Measurements from ENCODE around the gene TLE4. TPM values are rescaled to one million over a fixed set of nuclear protein-coding genes. Genes with fewer than 3 reads are reported as not detected.
"Not testable (repeated sequence)": the region's sequence is repeated elsewhere in the genome, so short reads cannot be mapped to it uniquely, and the experiment has no call there.

The TLE4 gene
- total RNA-seq, 1 donor from 2014 or later = 17.4 TPM

DNA sequence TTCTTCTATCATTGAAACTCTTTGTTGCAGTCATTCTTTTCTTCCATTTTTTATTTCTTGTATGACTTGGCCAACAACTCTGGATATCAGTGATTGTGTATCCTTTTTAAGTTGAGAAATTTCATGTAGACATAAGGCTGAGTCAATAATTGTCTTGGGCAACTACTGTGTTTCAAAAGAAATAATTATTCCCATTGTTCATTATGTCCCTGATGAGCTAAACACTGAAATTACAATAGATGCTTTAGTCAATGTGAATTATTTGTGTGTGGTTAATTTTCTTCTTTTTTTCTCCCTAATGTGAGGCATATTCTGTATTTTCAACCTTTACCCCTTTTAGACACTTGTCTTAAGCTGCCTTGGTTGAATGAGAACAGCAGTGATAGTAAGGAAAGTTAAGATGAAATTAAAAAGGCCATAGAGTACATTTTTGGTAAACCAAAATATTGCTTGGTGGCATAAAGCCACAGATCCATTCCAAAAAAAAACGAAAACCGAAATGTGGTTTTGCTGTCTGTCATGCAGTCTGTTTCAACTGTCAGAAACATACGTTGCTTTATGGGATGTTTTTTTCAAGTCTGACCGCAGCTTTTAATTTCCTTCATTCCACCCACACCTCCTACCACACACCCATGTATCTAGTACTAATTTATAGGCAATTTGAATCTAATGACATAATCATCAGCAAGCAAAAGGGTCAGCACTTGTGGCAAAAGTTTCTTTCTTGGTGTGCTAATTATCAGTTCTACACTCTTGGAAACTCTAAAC, 21.1 kb downstream of the TLE4 start:
- intact Hi-C loops (cut with DNase I) = no loop called here
- DNase-seq (ENCODE audit: low spot score) = no peak

DNA sequence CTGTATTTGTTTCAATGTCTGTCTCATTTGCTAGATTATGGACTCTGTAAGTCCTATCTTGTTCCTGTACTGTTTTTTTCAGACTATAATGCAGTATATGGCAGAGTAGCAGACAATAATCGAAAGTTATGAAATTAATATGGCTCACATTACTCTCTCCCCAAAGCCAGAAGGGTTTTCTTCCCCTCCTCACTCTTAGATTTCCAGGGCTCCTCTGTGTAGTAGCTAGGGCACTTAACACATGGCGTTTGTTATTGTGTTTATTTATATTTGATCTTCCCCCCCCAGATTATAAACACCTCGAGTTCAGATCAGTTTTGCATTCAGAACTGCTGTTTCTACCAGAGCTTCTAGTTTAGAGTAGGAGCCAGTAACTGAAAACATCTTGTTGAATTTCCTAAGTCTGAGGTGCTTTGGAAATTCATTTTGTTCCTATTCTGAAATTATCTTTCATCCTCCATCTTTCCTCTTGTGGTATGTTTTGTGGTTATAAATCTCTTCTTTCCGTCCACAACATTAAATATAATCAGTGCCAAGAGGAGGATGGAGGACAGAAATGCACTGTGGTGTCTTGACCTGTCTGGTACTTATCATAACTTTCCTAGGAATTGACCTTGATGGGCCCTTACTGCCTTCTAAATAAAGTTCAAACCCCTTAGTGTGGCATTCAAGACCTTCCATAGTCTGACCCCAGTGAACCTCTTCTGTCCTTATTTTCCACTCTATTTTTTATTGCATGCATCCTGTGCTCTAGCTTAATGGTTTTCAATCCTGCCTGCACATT, 27.0 kb downstream of the TLE4 start:
- intact Hi-C loops (cut with DNase I) = no loop called here
- no peak for DNase-seq (ENCODE audit: low spot score)

DNA sequence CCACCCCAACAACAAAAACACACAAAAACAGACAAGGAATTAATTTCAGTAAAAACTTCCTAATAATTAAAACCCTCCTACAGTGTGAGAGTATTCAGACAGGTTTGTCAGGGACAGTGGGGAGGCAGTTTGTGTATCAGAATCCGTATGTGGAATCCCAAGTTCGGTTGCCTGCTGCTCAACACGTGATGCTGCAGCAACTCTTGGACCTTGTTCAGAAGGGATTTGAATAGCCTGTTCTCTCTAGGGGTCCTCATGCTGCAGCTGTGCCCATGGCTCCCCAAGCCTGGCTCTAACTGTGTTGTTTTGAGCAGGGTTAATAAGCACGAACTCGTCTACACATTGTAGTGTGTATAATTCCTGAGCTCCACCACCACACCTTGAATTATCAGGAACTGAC, 28.7 kb downstream of the TLE4 start:
- no peak for DNase-seq (ENCODE audit: low spot score)
- intact Hi-C loops (cut with DNase I) = no loop called here

DNA sequence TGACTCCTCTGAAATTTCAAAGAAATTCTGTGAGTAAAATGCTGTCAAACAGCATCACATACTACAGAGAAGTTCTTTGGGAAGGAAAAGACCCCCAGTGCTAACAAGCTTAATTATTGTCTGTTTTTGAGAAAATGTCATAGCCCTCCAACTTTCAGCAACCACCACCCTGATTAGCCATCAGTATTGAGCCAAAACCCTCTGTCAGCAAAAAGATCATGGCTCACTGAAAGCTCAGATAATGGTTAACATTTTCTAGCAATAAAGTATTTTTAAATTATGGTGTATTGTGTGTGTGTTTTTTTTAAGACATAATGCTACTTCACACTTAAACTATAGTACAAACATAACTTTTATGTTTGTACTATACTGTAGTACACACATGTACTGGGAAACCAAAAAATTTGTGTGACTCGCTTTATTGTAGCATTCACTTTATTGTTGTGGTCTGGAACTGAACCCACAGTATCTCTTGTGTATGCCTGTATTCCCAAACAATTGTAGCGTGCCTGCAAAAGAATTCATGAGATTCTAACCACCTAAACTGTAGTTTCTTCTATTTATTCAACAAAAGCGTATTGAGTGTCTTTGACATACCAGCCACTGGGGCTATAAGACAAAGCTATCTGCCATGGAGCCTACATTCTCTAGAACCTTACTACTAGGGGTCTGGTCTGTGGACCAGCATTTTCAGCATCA, 31.6 kb downstream of the TLE4 start:
- intact Hi-C loops (cut with DNase I) = no loop called here
- DNase-seq (ENCODE audit: low spot score) = no peak

DNA sequence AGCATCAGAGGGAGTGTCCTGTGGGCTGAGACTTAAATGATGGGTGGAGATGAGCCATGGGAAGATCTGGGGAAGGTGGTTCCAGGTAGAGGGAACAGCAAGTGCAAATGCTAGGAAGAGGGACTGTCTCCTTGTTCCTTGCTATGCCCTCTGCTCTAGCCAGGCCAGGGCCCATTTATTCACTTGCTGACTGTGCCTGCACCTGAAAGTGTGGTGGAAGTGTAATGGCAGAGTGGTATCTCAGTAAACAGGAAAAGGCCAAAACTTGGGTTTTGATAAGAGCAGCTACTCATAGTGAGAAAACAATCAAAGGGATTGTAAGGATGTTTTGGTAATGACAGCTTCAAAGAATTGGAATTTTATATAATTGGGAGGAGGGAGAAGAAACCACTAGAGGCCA, 32.4 kb downstream of the TLE4 start:
- DNase-seq (ENCODE audit: low spot score) = no peak
- intact Hi-C loops (cut with DNase I) = no loop called here

DNA sequence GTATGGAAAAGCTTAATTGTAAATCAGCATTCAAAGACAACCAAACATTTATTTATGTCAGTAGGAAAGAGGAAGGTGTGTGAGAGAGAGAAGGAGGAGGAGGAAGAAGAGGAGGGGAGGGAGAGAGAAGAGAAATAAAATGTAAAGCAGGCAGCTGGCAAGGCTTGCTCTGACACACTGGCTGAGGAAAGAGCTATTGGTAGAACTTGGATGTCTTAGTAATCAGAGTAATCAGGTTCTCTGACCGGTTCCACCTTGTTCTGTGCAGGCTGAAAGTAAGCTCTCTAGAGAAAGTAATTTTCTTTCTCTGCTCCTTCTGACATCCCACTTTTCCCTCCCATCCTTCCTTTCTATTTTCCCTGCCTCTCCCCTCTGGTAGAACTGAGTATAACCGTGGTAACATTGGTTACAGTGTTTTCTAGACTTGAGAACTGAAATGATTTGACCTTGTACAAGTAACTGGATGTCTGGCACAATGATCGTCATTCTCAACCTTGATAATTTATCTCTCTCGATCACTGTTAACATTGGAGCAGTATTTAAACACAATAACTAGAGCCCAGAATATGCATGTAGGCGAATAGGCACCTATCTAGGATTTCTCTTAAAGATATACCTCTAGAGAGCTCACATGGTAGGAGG, 33.3 kb downstream of the TLE4 start:
- no peak for DNase-seq (ENCODE audit: low spot score)
- intact Hi-C loops (cut with DNase I) = no loop called here

DNA sequence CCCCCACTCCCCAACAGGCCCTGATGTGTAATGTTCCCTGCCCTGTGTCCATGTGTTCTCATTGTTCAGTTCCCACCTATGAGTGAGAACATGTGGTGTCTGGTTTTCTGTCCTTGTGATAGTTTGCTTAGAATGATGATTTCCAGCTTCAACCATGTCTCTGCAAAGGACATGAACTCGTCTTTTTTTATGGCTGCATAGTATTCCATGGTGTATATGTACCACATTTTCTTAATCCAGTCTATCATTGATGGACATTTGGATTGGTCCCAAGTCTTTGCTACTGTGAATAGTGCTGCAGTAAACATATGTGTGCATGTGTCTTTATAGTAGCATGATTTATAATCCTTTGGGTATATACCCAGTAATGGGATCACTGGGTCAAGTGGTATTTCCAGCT, 34.8 kb downstream of the TLE4 start:
- intact Hi-C loops (cut with DNase I); DNase-seq (ENCODE audit: low spot score): not testable (repeated sequence)

DNA sequence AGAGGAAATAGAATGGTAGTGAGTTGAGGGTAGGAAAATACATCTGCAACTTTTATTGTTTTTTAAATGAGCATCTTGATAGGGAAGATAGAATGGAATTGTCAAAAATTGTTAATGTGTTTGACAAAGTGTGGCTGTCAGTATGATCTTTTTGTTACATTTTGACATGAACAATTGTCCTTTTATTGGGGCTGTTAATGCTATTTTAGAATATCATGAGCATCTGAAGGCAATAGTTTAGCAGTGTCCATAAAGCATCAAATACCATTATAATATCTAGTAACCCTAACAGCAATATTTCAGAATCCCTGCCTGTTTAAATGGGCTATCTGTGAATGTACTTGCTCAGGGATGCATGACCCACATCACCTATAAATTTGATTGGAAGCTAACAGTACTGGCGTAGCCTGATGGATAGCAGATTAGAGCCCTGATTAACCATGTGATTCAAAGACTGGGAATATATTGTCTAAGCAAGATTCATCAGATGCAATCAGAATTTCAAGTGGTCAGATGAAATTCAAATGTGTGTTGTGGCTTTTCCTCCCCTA, 37.8 kb downstream of the TLE4 start:
- no peak for DNase-seq (ENCODE audit: low spot score)
- intact Hi-C loops (cut with DNase I) = no loop called here

DNA sequence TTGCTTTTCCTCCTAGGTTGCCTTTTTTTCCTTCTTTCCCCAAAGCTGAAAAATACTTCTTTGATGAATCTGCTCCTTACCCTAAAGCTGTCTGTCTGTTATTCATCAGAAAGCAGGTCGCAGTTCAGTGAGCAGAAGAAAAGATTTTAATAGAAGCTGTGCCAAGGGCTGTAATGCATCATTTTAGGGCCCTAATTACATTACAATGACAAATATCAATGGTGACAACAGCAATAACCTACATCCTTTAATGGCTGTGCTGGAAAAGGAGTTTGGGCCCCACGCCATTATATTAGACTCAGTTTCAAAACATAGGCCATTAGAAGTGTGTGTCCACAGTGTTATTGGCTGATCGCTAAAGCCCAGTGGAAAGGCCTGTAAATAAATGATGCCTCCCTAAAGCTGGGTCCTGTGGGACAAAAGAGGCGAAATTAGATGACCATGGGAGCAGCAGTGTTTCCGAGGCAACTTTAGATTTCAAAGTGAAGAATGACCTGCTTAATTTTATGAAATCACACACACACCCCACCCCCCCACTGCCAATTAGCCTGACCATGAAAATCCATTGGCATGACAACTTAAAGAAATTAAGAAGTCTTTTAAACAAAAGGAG, 38.4 kb downstream of the TLE4 start:
- DNase-seq (ENCODE audit: low spot score) = no peak
- intact Hi-C loops (cut with DNase I) = no loop called here

DNA sequence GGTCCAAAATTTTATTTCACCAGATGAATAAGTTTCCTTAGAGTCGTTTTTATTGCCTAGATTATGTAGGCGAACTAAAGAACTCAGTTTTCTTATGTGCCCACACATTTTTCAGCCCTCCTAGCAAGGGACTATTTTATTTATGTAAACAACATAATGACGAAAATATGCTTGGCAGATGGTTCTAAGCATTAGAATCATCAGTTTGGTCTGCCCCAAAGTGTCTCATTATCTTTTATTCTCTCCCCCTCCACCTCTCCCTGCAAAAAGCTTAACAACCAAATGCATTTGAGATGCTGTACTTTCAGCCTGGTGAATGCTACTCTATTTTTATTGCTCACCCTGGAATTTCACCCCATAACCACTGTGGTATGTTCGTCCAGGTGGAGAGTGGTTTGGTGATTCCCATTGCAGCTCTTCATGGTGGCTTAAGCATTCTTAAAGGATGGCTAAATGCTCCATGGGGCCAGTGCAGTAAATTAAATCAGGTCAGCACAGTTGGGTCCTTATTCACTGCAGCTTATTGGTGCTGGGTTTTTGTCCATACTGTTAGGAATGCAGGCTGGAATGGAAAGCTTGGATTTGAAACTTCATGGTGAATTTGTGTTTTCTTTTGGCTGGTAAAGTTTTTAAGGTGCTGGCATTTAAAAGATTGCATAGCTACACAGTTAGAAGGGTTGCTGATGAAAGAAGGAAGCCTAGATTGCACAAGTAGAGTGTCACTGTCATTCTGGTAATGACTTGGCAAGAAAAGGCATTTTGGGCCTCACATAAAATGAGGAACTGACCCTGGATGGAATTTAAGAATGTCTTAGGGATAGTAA, 39.2 kb downstream of the TLE4 start:
- DNase-seq (ENCODE audit: low spot score) = no peak
- intact Hi-C loops (cut with DNase I) = no loop called here

DNA sequence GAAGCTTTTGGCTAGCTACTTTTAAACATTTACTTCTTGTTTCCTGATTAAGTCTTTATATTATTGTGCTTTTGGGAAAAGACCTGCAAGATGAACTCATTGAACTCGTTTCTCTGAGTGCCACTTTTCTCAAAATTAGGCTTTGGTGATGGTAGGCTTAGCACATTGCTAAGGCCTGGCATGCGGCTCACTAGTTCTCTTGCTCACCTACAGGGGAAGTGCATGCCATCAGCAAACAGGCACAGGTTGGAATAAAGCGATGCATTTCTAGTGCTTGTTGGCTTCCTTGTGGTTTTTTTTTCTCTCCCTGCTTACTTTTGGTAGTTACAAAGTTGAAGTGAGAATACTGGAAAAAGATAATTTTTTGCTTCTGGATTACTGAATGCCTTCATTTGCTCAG, 41.4 kb downstream of the TLE4 start:
- intact Hi-C loops (cut with DNase I) = no loop called here
- no peak for DNase-seq (ENCODE audit: low spot score)

DNA sequence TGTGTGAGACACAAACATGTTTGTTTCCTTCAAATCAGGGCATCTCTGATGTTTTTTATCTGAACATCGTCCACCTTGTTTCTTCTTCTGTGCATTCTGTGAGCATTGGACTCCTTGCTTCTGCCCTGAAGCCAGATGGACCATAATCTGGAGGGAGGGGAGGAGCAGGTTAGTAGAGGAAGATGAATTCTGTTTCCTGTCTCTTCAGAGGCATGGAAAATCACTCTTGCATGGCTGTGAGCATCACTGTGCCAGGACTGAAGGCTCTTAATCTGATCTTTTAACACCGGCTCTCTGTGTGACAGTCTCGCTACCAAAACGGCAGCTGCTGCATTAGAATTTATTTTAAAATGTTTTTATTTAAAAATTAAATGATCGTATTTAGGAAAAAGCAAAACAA, 43.3 kb downstream of the TLE4 start:
- intact Hi-C loops (cut with DNase I) = no loop called here
- no peak for DNase-seq (ENCODE audit: low spot score)

DNA sequence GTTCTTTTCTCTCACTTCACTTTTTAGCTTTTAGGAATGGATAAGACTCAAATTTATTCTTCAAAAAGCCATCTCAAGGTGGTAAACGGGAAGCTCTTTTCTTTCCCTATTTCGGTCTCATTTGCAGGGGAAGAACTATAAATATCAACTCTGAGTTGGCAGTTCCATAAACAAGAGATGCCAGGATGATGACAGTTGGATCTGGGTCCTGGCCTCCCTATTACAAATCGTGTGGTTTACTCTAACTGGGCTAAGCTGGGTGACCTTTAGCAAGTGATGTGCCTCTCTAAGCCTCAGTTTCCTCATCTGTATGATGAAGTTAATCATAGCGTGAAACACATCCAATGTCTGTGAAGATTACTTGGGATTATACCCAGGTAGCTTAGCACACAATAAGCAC, 44.2 kb downstream of the TLE4 start:
- DNase-seq (ENCODE audit: low spot score) = no peak
- intact Hi-C loops (cut with DNase I) = no loop called here

DNA sequence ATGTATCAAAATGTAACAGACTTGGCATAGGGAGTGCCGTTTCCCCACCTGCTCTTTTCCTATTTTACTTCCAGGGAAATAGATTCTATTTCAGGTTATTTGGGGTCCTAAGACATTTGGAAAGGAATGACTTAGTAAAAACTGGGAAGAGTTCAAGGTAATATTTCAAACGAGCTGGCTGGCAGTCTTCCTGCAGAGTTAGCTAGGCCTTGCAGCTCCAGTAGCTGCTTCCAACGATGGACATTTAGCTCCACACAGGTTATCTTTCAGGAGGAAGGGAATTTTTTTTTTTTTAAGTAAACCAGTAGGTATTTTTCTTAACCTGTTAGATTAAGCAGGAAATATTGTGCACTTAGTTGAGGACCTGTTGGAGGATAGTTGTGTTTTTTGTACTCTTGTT, 45.2 kb downstream of the TLE4 start:
- intact Hi-C loops (cut with DNase I) = no loop called here

DNA sequence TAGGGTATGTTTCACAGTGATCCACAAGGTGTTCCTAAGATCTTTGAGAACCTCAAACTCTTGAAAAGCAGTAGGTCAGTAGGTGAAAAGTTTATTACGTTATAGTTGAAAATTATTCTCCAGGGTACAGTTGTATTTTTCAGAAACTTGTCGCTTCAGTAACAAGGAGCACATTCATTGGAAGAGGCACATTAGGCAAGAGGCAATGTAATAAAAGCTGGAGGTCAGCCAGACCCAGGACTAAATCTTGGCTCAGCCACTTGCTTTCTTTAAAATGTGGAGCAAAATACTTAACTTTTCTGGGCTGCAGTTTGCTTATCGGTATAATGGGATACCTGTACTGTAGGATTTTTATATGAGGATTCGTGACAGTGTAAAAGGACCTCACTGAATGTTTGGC, 45.6 kb downstream of the TLE4 start:
- no peak for DNase-seq (ENCODE audit: low spot score)
- intact Hi-C loops (cut with DNase I) = no loop called here

More for the DNA sequence above, 45.2 kb downstream of the TLE4 start:
- DNase-seq (ENCODE audit: low spot score) = no peak

DNA sequence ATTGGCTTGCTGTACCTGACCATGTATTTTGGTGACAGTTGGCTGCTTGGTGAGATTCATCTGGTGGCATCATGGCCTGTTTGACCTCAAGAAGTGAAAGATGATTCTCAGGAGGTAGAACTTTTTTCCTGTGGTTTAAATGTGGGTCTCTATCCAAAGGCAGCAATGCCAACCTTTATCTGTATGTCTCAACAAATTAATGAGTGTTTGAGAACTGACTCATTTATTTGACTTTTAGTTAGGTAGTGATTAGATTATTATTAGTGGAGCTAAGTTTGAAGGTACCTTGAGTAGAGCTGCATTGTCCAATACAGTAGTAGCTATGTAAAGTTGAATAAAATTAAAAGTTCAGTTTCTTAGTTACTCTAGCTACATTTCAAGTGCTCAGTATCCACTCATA, 48.2 kb downstream of the TLE4 start:
- intact Hi-C loops (cut with DNase I) = loop anchor here (5.0 kb wide), 1 partner anchor 48 kb away; the partner anchor contains the start of gene TLE4
- DNase-seq (ENCODE audit: low spot score) = no peak

DNA sequence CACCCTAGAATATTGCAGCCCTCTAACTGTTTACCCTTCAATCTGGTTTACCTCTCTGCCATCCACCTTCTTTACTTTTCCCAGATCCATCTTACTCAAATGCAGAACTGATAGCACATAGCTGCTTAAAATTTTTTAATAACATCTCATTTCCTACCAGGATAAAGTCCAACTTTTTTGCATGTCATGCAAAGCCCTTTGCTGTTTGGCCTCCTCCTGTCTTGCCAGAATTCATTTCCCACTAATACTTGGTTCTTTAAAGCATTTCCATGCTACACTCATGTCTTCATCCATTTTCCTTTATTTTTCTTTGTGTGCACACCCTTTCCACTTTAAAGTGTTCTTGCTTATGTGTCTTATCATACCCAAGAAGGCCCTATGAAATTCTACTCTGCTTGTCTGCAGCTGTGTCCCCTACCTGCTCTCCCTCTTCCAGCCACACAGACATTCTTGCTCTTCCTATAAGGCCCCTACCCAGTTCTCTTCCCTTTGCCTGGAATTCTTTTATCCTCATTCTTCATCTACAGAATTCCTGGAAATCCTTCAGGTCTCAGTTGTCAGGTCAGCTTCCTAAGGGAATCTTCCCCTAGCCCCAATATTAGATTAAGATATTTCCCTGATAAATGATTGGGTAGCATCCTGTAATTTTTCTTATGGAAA, 50.3 kb downstream of the TLE4 start:
- intact Hi-C loops (cut with DNase I) = loop anchor here (5.0 kb wide), 1 partner anchor 50 kb away; the partner anchor contains the start of gene TLE4
- DNase-seq (ENCODE audit: low spot score) = no peak
